ENCODE data around the gene TRHDE.

The TRHDE gene

GRCh38 chr12:72272091-72272661 is at the start of gene TRHDE:
TRHDE (plus strand) TSS chr12:72272370; CDS start chr12:72272644, 274 bp downstream.
- DNase-seq, result no peak

- no peak for DNase-seq
These were observed 45.7 kb upstream of the TRHDE start for GRCh38 chr12:72226510-72226909.

- no peak for DNase-seq
These were observed 43.7 kb upstream of the TRHDE start for GRCh38 chr12:72228424-72228823.

- no peak for DNase-seq
These were observed 41.6 kb upstream of the TRHDE start for GRCh38 chr12:72230589-72230988.

GRCh38 chr12:72234886-72235285 is 37.3 kb upstream of the TRHDE start:
- DNase-seq, result no peak

- DNase-seq, result no peak
These were observed 36.0 kb upstream of the TRHDE start for GRCh38 chr12:72236071-72236705.

GRCh38 chr12:72241552-72241951 is 30.6 kb upstream of the TRHDE start:
- DNase-seq, result no peak

- no peak for DNase-seq
These were observed 29.2 kb upstream of the TRHDE start for GRCh38 chr12:72242946-72243345.

GRCh38 chr12:72246370-72246769 is 25.8 kb upstream of the TRHDE start:
- DNase-seq, result no peak

- DNase-seq, result no peak
These were observed 21.8 kb upstream of the TRHDE start for GRCh38 chr12:72250346-72250745.

GRCh38 chr12:72256725-72257124 is 15.4 kb upstream of the TRHDE start:
- no peak for DNase-seq

GRCh38 chr12:72261885-72262284 is 10.3 kb upstream of the TRHDE start:
- DNase-seq, result no peak

GRCh38 chr12:72264548-72265175 is 7.5 kb upstream of the TRHDE start:
- no peak for DNase-seq

- DNase-seq, result no peak
These were observed 4.2 kb upstream of the TRHDE start for GRCh38 chr12:72267974-72268373.

- no peak for DNase-seq
These were observed 3.8 kb upstream of the TRHDE start for GRCh38 chr12:72268386-72268785.

GRCh38 chr12:72269491-72269890 is 2.7 kb upstream of the TRHDE start:
- DNase-seq, result no peak

- no peak for DNase-seq
These were observed 1.9 kb upstream of the TRHDE start for GRCh38 chr12:72270246-72270645.

- DNase-seq, result no peak
These were observed 1.2 kb upstream of the TRHDE start for GRCh38 chr12:72270961-72271360.

GRCh38 chr12:72271451-72272090 is 599 bp upstream of the TRHDE start:
- DNase-seq, result no peak

GRCh38 chr12:72272731-72273498 is 745 bp downstream of the TRHDE start:
- no peak for DNase-seq

- no peak for DNase-seq
These were observed 1.3 kb downstream of the TRHDE start for GRCh38 chr12:72273499-72273837.

- DNase-seq, result no peak
These were observed 1.7 kb downstream of the TRHDE start for GRCh38 chr12:72273851-72274351.

GRCh38 chr12:72274931-72275330 is 2.8 kb downstream of the TRHDE start:
- DNase-seq, result no peak
